Dermis blood vessel endothelial cell (primary cell): ENCODE results near the gene MRRF. TPM values are rescaled to one million over a fixed set of nuclear protein-coding genes. Genes with fewer than 3 reads are reported as not detected.
"Not testable (repeated sequence)": the region's sequence is repeated elsewhere in the genome, so short reads cannot be mapped to it uniquely, and the experiment has no call there.

Experiments used
- DNase-seq: peaks from one replicate; pipeline ENCODE4 v3.0.0; 2010
- total RNA-seq: library from RNA; depleted of rRNA; stranded (reverse); fragments of >200 nt; gene quantifications from 2 replicates; pipeline ENCODE4 v1.2.3, GENCODE V29; 2014

The MRRF gene
- total RNA-seq, 1 donor from 2014 or later = 45.1 TPM

DNA sequence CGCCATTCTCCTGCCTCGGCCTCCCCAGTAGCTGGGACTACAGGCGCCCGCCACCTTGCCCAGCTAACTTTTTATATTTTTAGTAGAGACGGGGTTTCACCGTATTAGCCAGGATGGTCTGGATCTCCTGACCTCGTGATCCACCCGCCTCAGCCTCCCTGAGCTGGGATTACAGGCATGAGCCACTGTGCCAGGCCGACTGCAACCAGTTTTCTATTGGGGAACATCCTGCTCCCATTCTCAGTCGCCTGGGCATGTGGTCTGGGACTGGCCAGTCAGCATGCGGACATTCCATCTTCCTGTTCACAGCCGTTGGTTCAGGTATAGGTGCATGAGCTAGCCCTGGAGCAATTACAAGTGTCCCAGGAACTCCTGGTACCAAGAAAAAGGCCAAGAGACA is 98.4 kb downstream of the MRRF start:
- not testable (repeated sequence) for DNase-seq

DNA sequence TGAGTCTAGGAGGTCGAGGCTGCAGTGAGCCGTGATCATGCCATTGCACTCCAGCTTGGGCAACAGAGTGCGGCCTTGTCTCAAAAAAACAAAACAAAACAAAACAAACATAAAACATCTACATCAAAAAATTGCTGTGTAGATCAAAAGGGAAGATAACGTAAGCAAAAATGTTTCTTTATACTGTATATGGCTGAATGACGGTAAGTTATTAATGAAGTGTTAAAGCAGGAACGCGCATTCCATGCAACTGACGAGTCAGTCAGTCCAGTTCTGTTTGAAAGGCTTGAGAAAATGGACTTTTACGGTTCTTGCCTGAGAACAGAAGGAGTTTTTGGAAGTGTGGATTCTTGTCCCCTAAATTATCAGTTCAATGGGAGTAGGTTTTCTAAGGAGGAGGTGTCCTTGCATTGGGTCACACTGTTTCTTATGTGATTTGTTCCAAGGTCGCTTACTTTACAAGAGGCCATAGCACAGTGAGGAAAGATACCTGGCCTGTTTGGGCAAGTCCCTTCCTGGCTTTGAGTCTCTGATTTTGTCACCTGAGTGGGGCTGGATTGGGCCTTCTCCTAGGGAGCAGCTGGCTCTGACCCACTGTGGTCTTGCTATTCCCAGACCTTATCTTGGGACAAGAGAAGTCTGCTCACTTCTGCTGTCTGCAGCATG is 99.6 kb downstream of the MRRF start:
- no peak for DNase-seq

DNA sequence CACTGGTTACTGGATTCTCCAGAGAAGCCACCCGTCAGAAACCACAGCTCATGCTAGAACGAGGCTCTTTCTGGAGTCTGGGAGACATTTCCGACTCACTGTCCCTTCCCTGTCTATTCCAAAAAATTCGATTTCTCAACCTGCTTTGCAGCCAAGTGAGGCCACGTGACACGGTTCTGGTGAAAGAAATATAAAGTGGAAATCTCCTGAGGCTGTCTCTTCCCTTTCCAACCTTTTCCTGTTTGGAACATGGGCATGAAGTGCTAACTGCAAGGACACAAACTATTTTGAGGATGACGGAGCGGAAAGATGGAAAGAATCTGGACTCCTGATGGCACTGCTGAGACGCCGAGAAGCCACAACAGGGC is 100.1 kb downstream of the MRRF start:
- no peak for DNase-seq

DNA sequence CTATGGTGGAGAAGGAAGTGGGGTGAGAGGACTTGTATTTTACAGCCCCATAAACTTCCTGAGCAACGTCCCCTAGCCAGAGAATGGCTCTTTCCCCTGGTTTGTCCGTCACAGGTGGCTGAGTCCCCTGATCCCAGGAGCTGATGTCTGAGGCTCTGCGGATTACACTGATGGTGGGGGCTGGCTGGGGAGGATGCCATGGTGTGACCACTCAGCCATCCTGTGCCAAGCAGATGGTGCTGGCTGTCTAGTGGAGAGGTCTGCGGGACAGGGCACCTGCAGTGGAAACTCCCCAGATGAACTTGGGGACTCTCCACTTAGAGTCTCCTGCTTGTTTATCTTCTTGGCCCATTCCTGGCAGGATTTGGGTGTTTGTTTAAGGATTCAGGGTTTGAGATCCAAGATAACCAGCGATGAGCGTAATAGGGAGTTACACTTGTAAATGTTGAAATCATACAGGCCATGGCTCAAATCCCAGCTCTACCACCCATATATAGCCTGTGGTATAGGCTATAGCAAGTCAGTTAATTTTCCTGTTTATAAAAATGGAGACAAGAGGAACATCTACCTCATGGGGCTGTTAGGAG is 101.5 kb downstream of the MRRF start:
- no peak for DNase-seq

DNA sequence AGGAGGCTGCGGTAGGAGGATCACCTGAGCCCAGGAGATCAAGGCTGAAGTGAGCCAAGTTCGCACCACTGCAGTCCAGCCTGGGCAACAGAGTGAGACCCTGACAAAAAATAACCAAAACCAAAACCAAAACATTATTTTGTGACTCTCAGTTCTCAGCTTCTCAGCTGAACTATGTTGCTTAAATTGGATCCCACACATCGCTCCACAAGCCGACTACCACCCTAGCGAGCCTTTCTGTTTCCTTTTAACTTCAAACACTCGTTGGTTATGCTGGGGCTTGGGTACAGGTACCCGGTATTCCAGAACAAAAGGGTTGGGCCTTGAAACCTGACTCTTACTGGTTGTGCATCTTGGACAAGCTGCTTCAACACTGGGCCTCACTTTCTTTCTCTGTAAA is 102.4 kb downstream of the MRRF start:
- no peak for DNase-seq

DNA sequence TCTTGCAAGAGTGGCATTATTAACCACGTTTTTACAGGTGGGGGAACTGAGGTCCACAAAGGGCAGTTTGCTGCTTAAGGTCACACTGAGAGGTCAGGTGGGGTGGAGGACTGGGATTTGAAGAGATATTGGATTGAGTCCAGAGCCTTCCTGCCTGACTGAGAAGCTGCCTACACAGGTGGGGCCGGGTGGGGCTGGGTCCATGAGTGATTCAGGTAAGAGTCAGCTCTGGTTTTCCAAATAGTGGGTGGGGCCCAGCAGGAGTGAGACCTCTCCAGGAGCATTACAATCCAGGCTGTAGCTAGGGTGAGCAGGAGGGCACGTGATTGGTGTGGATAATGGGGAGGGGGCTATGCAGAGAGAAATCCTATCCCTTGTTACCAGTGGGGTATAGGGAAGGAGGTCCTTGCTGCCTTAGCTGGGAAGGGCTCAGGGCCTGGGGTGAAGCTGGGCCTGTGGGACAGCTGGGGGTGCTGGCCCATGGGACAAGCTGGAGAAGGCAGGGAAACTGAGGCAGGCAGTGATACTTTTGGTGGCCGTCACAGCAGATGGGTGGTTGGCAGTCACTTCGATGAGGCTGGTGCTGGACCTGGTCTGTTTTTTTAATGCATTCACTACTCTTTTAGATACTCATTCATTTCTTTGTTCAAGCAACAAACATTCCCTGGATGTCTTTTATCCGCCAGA is 103.2 kb downstream of the MRRF start:
- no peak for DNase-seq

DNA sequence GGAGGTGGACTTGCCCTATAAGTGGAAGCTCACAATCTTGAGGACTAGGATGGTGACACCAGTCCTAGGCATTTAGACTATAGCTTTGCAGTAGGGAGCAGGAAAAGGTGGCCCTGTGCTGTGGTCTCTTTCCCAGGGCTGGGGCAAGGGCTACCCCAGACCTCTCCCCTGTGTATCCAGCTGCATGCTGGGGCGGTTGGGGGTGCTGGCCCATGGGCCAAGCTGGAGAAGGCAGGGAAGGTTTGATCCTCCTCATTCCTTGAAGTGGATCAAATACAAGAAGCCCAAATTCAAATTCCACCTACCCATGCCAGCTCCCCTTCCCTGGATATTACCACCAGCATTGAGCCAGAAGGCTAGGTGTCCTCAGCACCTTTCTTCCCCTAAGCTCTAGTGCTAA is 104.0 kb downstream of the MRRF start:
- no peak for DNase-seq

DNA sequence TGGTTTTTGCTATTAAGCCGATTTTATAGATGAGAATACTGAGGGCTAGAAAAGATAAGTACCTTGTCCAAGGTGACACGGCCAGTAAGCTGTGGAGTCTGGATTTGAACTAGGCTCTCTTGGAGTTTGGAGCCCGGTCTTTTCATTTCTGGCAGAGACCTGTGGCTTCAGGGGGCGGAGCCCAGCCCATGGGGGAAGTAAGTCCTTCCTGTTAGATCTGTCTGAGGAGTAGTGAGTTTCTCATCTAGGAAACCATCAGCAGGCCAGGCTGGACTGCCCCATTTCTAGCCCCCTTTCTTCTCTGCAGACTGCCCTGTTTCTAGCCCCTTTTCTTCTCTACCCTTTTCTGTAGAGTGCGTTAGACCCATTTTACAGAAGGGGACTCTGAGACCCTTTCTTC is 105.6 kb downstream of the MRRF start:
- DNase-seq = no peak

DNA sequence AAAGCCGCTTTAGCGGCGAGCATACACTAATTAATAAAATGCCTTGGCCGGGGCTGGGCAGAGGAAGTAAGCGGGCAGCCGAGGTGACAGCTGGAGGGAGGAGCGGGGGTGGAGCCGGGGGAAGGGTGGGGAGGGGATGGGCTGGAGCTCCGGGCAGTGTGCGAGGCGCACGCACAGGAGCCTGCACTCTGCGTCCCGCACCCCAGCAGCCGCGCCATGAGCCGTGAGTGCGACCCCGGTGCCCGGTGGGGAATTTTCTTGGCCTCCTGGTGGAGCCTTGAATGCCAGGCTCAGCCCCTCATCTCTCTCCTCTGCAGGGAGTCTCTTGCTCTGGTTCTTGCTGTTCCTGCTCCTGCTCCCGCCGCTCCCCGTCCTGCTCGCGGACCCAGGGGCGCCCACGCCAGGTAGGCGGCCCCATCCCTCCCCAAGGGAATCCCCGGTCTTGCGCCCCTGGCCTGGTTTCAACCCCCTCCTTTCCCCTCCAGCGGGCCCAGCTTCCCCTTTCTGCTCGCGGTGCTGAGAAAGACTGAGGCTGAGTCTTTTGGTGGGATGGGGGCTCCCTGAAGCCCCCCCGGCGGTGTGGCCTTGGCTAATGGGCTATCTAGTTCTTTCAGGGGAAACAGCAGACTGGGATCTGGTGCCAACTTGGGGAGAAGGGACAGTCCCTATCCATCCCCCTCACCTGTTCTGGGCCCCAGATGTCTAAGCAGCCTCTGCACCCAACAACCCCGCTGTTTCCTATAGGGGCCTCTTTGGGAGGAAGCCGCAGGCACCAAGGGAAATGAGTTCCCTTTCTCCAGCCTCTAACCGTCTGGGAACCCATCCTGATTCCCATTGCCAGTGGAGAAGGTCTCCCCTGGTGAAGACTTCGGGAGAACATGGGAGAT is 106.4 kb downstream of the MRRF start, which contains the start of gene PTGS1:
TSS of gene PTGS1 (plus strand) at position 156 of the 887 bp plus-strand sequence. CDS start at position 217, 61 bp downstream.
- DNase-seq = peak; percentile 50

DNA sequence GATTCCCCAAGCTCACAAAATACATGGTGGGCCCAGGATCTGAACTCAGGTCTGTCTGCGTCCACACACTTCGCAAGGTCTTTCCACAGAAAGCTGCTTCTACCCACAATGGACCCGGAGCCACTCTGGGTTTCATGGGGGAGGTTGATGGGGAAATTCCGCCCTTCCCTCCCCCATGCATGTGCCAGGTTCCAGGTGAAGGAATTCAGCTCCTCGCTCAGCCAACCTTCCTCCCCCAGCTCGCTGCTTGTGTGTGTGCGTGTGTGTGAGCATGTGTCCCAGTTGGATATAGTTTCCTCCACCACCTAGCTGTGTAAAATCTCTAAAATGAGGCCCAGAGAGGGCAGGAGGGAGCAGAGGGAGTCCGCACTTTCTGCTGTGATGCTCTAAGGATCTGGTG is 107.2 kb downstream of the MRRF start:
- DNase-seq = no peak

DNA sequence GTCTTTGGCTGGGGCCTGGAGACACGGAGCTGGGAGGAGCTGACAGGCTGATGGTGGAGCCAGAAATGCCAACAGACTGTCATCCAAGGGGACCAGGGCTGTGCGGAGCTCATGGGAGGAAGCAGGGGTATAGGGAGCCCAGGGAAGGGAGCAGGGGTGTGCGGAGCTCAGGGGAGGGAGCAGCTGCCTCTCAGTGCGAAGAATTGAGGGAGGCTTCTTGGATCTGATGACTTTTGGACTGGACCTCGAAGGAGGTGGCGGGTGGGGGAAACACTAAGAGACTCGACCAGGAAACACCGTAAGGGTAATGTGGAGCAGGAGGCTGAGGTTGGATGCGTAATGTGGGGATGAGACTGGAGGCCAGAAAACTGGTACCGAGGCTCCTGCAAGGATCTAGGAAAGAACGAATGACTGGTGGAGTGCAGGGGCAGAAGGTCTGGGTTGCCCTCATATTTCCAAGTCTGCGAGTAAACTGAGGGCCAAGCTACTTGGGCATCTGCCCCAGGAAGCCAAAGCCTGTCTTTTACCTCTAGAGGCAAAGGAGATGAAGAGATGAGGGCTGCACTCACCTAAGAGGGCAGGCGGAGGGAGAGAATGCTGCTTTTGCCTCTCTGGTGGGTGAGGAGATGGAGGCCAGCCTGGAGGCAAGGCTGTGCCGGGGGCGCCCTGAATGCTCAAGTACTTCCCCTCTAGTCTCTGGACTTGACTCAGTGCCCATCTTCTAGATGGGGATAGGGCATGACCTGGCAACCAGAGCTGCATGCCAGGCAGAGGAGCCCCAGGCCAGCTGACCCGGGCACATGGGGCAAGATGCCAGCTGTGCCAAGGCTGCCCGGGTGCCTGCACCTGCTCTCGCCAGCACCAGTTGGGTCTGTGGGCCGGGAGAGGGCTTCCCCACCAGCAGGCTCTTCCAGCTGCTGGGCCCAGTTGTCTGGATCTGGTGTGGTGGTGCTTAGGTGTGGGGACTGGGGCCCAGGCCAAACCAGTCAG is 108.5 kb downstream of the MRRF start:
- no peak for DNase-seq

DNA sequence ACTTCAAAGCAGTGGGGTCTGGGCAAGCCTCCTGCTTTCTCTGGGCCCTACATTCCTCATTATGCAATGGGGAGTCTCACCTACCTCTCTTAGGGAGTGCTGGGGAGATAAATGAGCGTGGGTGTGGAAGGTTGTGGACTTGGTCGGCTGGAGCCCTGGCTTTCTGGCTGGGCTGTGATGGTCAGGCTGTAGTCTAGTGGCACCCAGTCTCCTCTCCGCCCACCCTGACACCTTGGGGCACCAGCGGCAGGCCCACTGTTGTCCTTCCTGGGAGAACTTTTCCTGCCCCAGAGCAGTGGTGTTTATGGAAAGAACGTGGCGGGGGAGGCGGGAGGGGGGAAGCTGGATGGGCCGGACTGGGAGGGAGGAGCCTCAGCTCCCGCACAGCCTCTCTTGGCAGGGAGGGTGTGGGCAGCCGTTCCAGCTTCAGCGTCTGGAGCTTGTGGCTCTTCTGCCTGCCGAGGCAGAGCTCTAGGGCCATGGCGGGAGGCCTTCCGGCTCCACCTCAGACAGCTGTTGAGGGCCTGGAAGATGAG is 110.3 kb downstream of the MRRF start:
- DNase-seq = peak; percentile 57

DNA sequence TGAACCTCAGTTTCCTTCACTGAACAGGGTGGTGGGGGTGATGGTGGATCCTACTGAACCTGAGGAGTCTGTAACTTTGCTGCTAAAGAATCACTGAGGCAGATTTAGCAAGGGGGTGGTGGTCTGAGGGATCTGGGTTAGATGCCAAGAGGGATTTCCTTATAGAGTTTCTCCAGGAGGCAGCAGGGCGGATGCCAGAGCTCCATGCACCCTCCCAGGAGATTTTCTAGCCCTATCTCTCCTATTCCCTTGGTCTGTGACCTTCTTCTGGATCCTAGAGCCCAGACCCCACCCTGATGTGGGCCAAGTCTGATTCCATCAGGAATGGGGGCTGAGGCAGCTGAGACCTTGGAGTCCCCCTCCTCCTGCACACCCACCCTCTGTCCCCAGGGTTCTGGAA is 112.1 kb downstream of the MRRF start:
- no peak for DNase-seq

DNA sequence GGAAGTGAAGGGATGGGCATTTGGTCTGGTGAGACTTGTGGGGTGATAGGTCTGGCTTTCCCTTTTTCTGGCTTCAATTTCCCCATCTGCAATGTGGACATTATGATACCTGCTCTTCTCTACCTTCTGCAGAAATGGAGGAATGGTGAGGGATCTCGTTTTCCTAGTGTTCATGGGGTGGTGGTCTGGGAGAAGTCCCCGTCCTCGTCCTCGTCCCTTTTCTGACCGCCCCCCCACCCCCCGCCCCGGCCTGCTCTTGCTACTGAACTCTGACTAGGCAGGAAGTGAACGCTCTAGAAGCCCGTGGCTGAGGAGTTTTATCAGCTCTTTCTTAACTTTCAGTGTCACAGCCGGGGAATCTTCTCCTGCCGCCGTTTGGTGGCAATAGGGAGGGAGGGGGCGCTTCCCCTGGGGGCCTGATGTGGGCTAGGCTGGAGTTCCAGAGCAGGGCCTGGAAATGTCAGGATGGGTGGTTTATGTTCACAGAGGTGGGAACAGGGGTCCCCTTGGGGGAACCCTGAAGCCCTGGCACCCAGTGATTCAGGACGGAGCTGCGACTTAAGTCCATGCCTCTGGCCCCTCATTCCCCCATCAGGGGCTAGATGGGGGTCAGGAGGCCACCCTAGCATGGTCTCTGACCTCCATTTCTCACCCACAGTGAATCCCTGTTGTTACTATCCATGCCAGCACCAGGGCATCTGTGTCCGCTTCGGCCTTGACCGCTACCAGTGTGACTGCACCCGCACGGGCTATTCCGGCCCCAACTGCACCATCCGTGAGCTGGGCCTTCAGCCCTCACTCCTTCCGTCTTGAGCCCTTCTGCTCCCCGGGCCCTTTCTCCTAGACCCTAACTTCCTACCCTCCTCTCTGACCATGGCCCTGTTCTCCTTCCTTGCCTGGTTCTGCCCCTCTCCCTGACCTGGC is 112.8 kb downstream of the MRRF start:
- no peak for DNase-seq

DNA sequence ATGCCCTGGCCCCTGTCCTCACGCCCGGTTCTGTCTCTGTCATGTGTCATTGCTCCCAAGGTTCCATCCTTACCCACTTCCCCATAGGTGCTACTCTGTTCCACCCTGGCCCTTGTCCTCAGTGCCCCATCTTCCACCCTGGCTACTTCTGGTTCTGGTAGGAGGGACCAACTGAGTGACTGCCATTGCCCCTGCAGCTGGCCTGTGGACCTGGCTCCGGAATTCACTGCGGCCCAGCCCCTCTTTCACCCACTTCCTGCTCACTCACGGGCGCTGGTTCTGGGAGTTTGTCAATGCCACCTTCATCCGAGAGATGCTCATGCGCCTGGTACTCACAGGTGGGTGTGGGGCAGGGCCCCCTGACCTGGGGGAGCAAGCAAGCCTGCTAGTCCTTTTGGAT is 113.6 kb downstream of the MRRF start:
- DNase-seq = no peak

DNA sequence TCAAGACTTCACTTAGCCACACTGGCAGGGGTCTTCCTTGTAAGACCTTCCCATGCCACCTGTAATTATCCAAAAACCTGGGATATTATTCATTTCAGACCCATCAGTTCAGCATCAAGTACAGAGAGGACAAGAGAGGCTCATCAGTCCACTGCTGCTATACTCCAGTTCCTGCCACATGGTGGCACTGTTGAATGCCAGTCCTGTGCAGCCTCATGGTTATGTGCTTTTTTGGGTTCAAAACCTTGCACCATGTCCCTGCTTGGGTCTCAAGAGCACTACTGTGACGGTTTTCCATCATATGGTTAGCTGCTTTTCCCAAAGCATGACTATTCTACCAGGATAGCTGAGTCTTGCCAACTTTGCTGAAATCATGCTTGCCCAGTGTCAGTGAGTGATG is 114.7 kb downstream of the MRRF start:
- DNase-seq = no peak

DNA sequence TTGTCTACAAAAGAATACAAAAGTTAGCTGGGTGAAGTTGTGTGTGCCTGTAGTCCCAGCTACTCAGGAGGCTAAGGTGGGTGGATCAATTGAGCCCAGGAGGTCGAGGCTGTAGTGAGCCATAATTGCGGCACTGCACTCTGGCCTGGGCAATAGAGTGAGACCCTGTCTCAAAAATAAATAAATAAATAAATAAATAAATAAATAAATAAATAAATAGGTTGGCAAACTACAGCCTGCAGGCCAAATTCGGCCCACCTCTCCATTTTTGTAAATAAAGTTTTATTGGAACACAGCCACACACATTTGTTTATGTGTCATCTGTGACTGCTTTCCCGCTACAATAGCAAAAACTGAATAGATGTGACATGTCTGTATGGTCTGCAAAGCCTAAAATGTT is 115.6 kb downstream of the MRRF start:
- DNase-seq = no peak
